ENCODE measurements around the gene FBXO44. TPM values are rescaled to one million over a fixed set of nuclear protein-coding genes. Genes with fewer than 3 reads are reported as not detected.

The FBXO44 gene
- total RNA-seq, 1 donor from 2014 or later: 20.2 TPM

- intact Hi-C loops (cut with micrococcal nuclease): no loop called here
- no peak within 1 kb of the TSS for H3K27ac ChIP-seq (replicated peaks)
- H3K27me3 ChIP-seq (ENCODE audit: low read depth): peaks cover 91% of the 10 kb centered on the region
- no peak for TF ChIP-seq CTCF (IDR thresholded peaks at IDR 0.05; ENCODE audit: borderline replicate concordance)
- DNase-seq: no peak
- H3K4me1 ChIP-seq: peaks cover 14% of the 10 kb centered on the region
- H3K9me3 ChIP-seq (replicated peaks): no peaks in the 10 kb centered on the region
- H3K4me3 ChIP-seq: peak within 1 kb of the TSS; percentile 53
- H3K36me3 ChIP-seq: no peaks in the 10 kb centered on the region
Measured at GRCh38 chr1:11691302-11691914, 36.7 kb downstream of the FBXO44 start, which contains the start of gene DRAXIN. Gene DRAXIN, plus strand, starts transcription at chr1:11691710. Its CDS starts 14,549 bp downstream, at chr1:11706259.

- no peak for DNase-seq
- Histone ChIP-seq H3K4me1 (peaks cover 14% of the 10 kb centered on the region), H3K27ac (replicated peaks) (no peak overlapping the region), H3K9me3 (replicated peaks) (no peaks in the 10 kb centered on the region), H3K4me3 (peak overlapping the region; percentile 53), H3K27me3 (ENCODE audit: low read depth) (peaks cover 93% of the 10 kb centered on the region), H3K36me3 (no peaks in the 10 kb centered on the region)
- TF ChIP-seq CTCF (IDR thresholded peaks at IDR 0.05; ENCODE audit: borderline replicate concordance): no peak
- intact Hi-C loops (cut with micrococcal nuclease): no loop called here
Measured at GRCh38 chr1:11691928-11692711, 37.4 kb downstream of the FBXO44 start.

GRCh38 chr1:11693024-11693590, 38.4 kb downstream of the FBXO44 start:
- Histone ChIP-seq H3K27me3 (ENCODE audit: low read depth) (peaks cover 93% of the 10 kb centered on the region), H3K4me1 (peaks cover 14% of the 10 kb centered on the region), H3K36me3 (no peaks in the 10 kb centered on the region), H3K4me3 (no peak overlapping the region), H3K27ac (replicated peaks) (no peak overlapping the region), H3K9me3 (replicated peaks) (no peaks in the 10 kb centered on the region)
- intact Hi-C loops (cut with micrococcal nuclease): no loop called here
- no peak for TF ChIP-seq CTCF (IDR thresholded peaks at IDR 0.05; ENCODE audit: borderline replicate concordance)
- DNase-seq: no peak

GRCh38 chr1:11693917-11694316, 39.2 kb downstream of the FBXO44 start:
- Histone ChIP-seq H3K9me3 (replicated peaks) (no peaks in the 10 kb centered on the region), H3K27me3 (ENCODE audit: low read depth) (peaks cover 93% of the 10 kb centered on the region), H3K4me1 (peaks cover 14% of the 10 kb centered on the region), H3K27ac (replicated peaks) (no peak overlapping the region), H3K36me3 (no peaks in the 10 kb centered on the region), H3K4me3 (no peak overlapping the region)
- TF ChIP-seq CTCF (IDR thresholded peaks at IDR 0.05; ENCODE audit: borderline replicate concordance): no peak
- intact Hi-C loops (cut with micrococcal nuclease): no loop called here
- DNase-seq: no peak

GRCh38 chr1:11695861-11696260, 41.2 kb downstream of the FBXO44 start:
- peaks cover 93% of the 10 kb centered on the region for H3K27me3 ChIP-seq (ENCODE audit: low read depth)
- H3K27ac ChIP-seq (replicated peaks): no peak overlapping the region
- no peaks in the 10 kb centered on the region for H3K36me3 ChIP-seq
- intact Hi-C loops (cut with micrococcal nuclease): no loop called here
- H3K4me3 ChIP-seq: no peak overlapping the region
- DNase-seq: no peak
- H3K4me1 ChIP-seq: peaks cover 15% of the 10 kb centered on the region
- no peak for TF ChIP-seq CTCF (IDR thresholded peaks at IDR 0.05; ENCODE audit: borderline replicate concordance)
- no peaks in the 10 kb centered on the region for H3K9me3 ChIP-seq (replicated peaks)

Measured in left ventricle myocardium inferior (tissue), 1 donor.